Mucosa of rectum (tissue), 2 donors: ENCODE measurements around the gene LARP4B.

Experiments used
- H3K27ac ChIP-seq, 2 donors: one replicate each; pipeline ENCODE4 v1.7.0; 2013; ENCODE audit warnings: inconsistent platforms in 2 of 2, low read depth in 2 of 2, low read length in 2 of 2
- H3K27me3 ChIP-seq, 2 donors: one replicate each; pipeline ENCODE4 v1.7.0; 2013; ENCODE audit warnings: low read length in 2 of 2; ENCODE audit not compliant: control insufficient read depth in 2 of 2, insufficient read depth in 2 of 2
- H3K36me3 ChIP-seq, 2 donors: one replicate each; pipeline ENCODE4 v1.7.0; 2013; ENCODE audit warnings: low read length in 2 of 2; ENCODE audit not compliant: control insufficient read depth in 2 of 2, insufficient read depth in 2 of 2
- H3K4me1 ChIP-seq, 2 donors: one replicate each; pipeline ENCODE4 v1.7.0; 2013; ENCODE audit warnings: low read length in 2 of 2, mild to moderate bottlenecking in 1 of 2; ENCODE audit not compliant: control insufficient read depth in 2 of 2, insufficient read depth in 2 of 2
- H3K4me3 ChIP-seq, 2 donors: one replicate each; pipeline ENCODE4 v1.7.0; 2013; ENCODE audit warnings: low read length in 2 of 2
- H3K9ac ChIP-seq, 2 donors: one replicate each; pipeline ENCODE4 v1.7.0; 2013; ENCODE audit warnings: low read length in 2 of 2, low read depth in 1 of 2, mild to moderate bottlenecking in 1 of 2
- H3K9me3 ChIP-seq, 2 donors: one replicate each; pipeline ENCODE4 v1.7.0; 2013; ENCODE audit warnings: low read length in 2 of 2; ENCODE audit not compliant: control insufficient read depth in 2 of 2
- donor health status: healthy.
- donor health status: Normal muscosa, but diverticular disease.

LARP4B gene

GRCh38 chr10:821322-821721 lies 110.2 kb downstream of the LARP4B start:
- Histone ChIP-seq H3K27ac (no peak overlapping the region), H3K4me3 (no peak overlapping the region), H3K36me3 (peaks cover 89 to 95% of the 10 kb centered on the region in 2 donors), H3K27me3 (no peaks in the 10 kb centered on the region), H3K9me3 (no peaks in the 10 kb centered on the region), H3K9ac (no peak overlapping the region), H3K4me1 (no peaks in the 10 kb centered on the region)

GRCh38 chr10:819816-820215 lies 111.7 kb downstream of the LARP4B start:
- no peaks in the 10 kb centered on the region for H3K4me1 ChIP-seq
- no peak overlapping the region for H3K4me3 ChIP-seq
- no peak overlapping the region for H3K9ac ChIP-seq
- no peaks in the 10 kb centered on the region for H3K9me3 ChIP-seq
- no peaks in the 10 kb centered on the region for H3K27me3 ChIP-seq
- H3K27ac ChIP-seq, result no peak overlapping the region
- peaks cover 87 to 93% of the 10 kb centered on the region in 2 donors for H3K36me3 ChIP-seq

GRCh38 chr10:819326-819725 lies 112.2 kb downstream of the LARP4B start:
- no peaks in the 10 kb centered on the region for H3K27me3 ChIP-seq
- peaks cover 89 to 93% of the 10 kb centered on the region in 2 donors for H3K36me3 ChIP-seq
- no peaks in the 10 kb centered on the region for H3K9me3 ChIP-seq
- H3K4me3 ChIP-seq, result no peak overlapping the region
- H3K4me1 ChIP-seq, result no peaks in the 10 kb centered on the region
- H3K9ac ChIP-seq, result no peak overlapping the region
- no peak overlapping the region for H3K27ac ChIP-seq

GRCh38 chr10:818526-819220 lies 112.8 kb downstream of the LARP4B start:
- no peaks in the 10 kb centered on the region for H3K27me3 ChIP-seq
- H3K36me3 ChIP-seq, result peaks cover 85 to 90% of the 10 kb centered on the region in 2 donors

GRCh38 chr10:818010-818409 lies 113.5 kb downstream of the LARP4B start:
- Histone ChIP-seq H3K9me3 (no peaks in the 10 kb centered on the region), H3K4me1 (no peaks in the 10 kb centered on the region), H3K27me3 (no peaks in the 10 kb centered on the region), H3K9ac (no peak overlapping the region), H3K4me3 (no peak overlapping the region), H3K36me3 (peaks cover 83 to 88% of the 10 kb centered on the region in 2 donors), H3K27ac (no peak overlapping the region)

More at GRCh38 chr10:818526-819220, 112.8 kb downstream of the LARP4B start:
- Histone ChIP-seq H3K4me1 (no peaks in the 10 kb centered on the region), H3K9ac (no peak overlapping the region), H3K27ac (no peak overlapping the region), H3K4me3 (no peak overlapping the region), H3K9me3 (no peaks in the 10 kb centered on the region)

- Histone ChIP-seq H3K27me3 (no peaks in the 10 kb centered on the region), H3K36me3 (peaks cover 81 to 88% of the 10 kb centered on the region in 2 donors), H3K9me3 (no peaks in the 10 kb centered on the region), H3K9ac (no peak overlapping the region), H3K4me3 (no peak overlapping the region), H3K27ac (no peak overlapping the region), H3K4me1 (no peaks in the 10 kb centered on the region)
Observed at GRCh38 chr10:817371-817770, 114.1 kb downstream of the LARP4B start.

- Histone ChIP-seq H3K27ac (no peak overlapping the region), H3K9ac (no peak overlapping the region), H3K4me3 (no peak overlapping the region), H3K36me3 (peaks cover 83 to 89% of the 10 kb centered on the region in 2 donors), H3K4me1 (no peaks in the 10 kb centered on the region), H3K9me3 (no peaks in the 10 kb centered on the region), H3K27me3 (no peaks in the 10 kb centered on the region)
Observed at GRCh38 chr10:816958-817357, 114.5 kb downstream of the LARP4B start.

GRCh38 chr10:816091-816477 lies 115.4 kb downstream of the LARP4B start:
- Histone ChIP-seq H3K27me3 (no peaks in the 10 kb centered on the region), H3K27ac (no peak overlapping the region), H3K9me3 (no peaks in the 10 kb centered on the region), H3K4me1 (no peaks in the 10 kb centered on the region), H3K9ac (no peak overlapping the region), H3K4me3 (no peak overlapping the region), H3K36me3 (peaks cover 78 to 89% of the 10 kb centered on the region in 2 donors)

GRCh38 chr10:815338-816090 lies 116.0 kb downstream of the LARP4B start:
- Histone ChIP-seq H3K9ac (no peak overlapping the region), H3K4me1 (no peaks in the 10 kb centered on the region), H3K27me3 (no peaks in the 10 kb centered on the region), H3K9me3 (no peaks in the 10 kb centered on the region), H3K27ac (no peak overlapping the region), H3K36me3 (peaks cover 73 to 84% of the 10 kb centered on the region in 2 donors), H3K4me3 (no peak overlapping the region)

- H3K9me3 ChIP-seq, result no peaks in the 10 kb centered on the region
- no peaks in the 10 kb centered on the region for H3K4me1 ChIP-seq
- H3K27ac ChIP-seq, result no peak overlapping the region
- H3K9ac ChIP-seq, result no peak overlapping the region
- no peak overlapping the region for H3K4me3 ChIP-seq
- peaks cover 73 to 82% of the 10 kb centered on the region in 2 donors for H3K36me3 ChIP-seq
- no peaks in the 10 kb centered on the region for H3K27me3 ChIP-seq
Observed at GRCh38 chr10:814536-815302, 116.8 kb downstream of the LARP4B start.
